ENCODE data around the gene PANK2. TPM values are rescaled to one million over a fixed set of nuclear protein-coding genes. Genes with fewer than 3 reads are reported as not detected.

Gene PANK2
- total RNA-seq, 1 experiment from 2014 or later: 62.7 TPM

GRCh38 chr20:3869839-3870634 lies 19.1 kb upstream of the PANK2 start (continued):
- no peak for TF ChIP-seq ATF6 (CRISPR knock-in tag; IDR thresholded peaks at IDR 0.05)

GRCh38 chr20:3871550-3872265 lies 17.5 kb upstream of the PANK2 start:
- no peak for TF ChIP-seq ARID4B (CRISPR knock-in tag; IDR thresholded peaks at IDR 0.05; ENCODE audit: borderline replicate concordance)
- no peak for TF ChIP-seq NR2C2 (CRISPR knock-in tag; IDR thresholded peaks at IDR 0.05)
- TF ChIP-seq PREB (CRISPR knock-in tag; IDR thresholded peaks at IDR 0.05; ENCODE audit: borderline replicate concordance): no peak
- TF ChIP-seq SMAD3 (CRISPR knock-in tag; IDR thresholded peaks at IDR 0.05; ENCODE audit: borderline replicate concordance): no peak
- no peak for TF ChIP-seq ATF2 (CRISPR knock-in tag; IDR thresholded peaks at IDR 0.05; ENCODE audit: borderline replicate concordance, low read depth)
- no peak for TF ChIP-seq FOXP4 (CRISPR knock-in tag; IDR thresholded peaks at IDR 0.05)
- TF ChIP-seq JAZF1 (CRISPR knock-in tag; IDR thresholded peaks at IDR 0.05): no peak
- TF ChIP-seq FOXJ3 (CRISPR knock-in tag; IDR thresholded peaks at IDR 0.05; ENCODE audit: borderline replicate concordance): no peak
- no peak for TF ChIP-seq NFATC4 (CRISPR knock-in tag; IDR thresholded peaks at IDR 0.05)
- TF ChIP-seq MAX (CRISPR knock-in tag; IDR thresholded peaks at IDR 0.05): no peak
- TF ChIP-seq E2F4 (CRISPR knock-in tag; IDR thresholded peaks at IDR 0.05; ENCODE audit: borderline replicate concordance, low read depth): no peak
- no peak for TF ChIP-seq ZNF232 (CRISPR knock-in tag; IDR thresholded peaks at IDR 0.05)
- Mint-ChIP-seq H3K27me3 (ENCODE audit: low read depth) (no peaks in the 10 kb centered on the region), H3K27ac (no peak overlapping the region), H3K9me3 (no peaks in the 10 kb centered on the region), H3K36me3 (peaks cover 12% of the 10 kb centered on the region), H3K4me3 (no peak overlapping the region), H3K4me1 (peaks cover 7% of the 10 kb centered on the region)
- ChIA-PET CTCF (interaction anchor here (0.6 to 1.3 kb wide), 2 partner anchors 17 to 353 kb away, joined by 3 read pairs; no protein-coding TSS in a partner anchor), POLR2A (no interaction called here)
- ATAC-seq (no peak), DNase-seq (ENCODE audit: low spot score) (no peak)
